Mucosa of rectum (tissue), 2 donors: ENCODE measurements around the gene RFTN1.

Experiments used
- H3K27ac ChIP-seq, 2 donors: one replicate each; pipeline ENCODE4 v1.7.0; 2013; ENCODE audit warnings: inconsistent platforms in 2 of 2, low read depth in 2 of 2, low read length in 2 of 2
- H3K27me3 ChIP-seq, 2 donors: one replicate each; pipeline ENCODE4 v1.7.0; 2013; ENCODE audit warnings: low read length in 2 of 2; ENCODE audit not compliant: control insufficient read depth in 2 of 2, insufficient read depth in 2 of 2
- H3K36me3 ChIP-seq, 2 donors: one replicate each; pipeline ENCODE4 v1.7.0; 2013; ENCODE audit warnings: low read length in 2 of 2; ENCODE audit not compliant: control insufficient read depth in 2 of 2, insufficient read depth in 2 of 2
- H3K4me1 ChIP-seq, 2 donors: one replicate each; pipeline ENCODE4 v1.7.0; 2013; ENCODE audit warnings: low read length in 2 of 2, mild to moderate bottlenecking in 1 of 2; ENCODE audit not compliant: control insufficient read depth in 2 of 2, insufficient read depth in 2 of 2
- H3K4me3 ChIP-seq, 2 donors: one replicate each; pipeline ENCODE4 v1.7.0; 2013; ENCODE audit warnings: low read length in 2 of 2
- H3K9ac ChIP-seq, 2 donors: one replicate each; pipeline ENCODE4 v1.7.0; 2013; ENCODE audit warnings: low read length in 2 of 2, low read depth in 1 of 2, mild to moderate bottlenecking in 1 of 2
- H3K9me3 ChIP-seq, 2 donors: one replicate each; pipeline ENCODE4 v1.7.0; 2013; ENCODE audit warnings: low read length in 2 of 2; ENCODE audit not compliant: control insufficient read depth in 2 of 2
- donor health status: healthy.
- donor health status: Normal muscosa, but diverticular disease.

RFTN1 gene

DNA sequence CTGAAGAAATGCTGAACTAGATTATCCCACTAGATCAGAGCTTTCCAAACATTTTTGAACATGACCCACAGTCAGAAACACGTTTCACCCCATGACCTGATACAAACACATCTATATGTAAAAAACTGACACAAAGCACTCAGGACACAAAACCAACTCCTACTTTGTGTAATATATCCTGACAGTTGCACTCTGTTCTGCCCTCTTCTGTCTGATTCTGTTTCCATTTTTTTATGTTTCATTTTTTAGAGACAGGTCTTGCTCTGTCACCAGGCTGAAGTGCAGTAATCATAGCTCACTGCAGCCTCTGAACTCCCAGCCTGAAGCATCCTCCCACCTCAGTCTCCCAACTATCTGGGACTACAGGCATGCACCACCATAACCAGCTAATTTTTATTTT, 15.8 kb upstream of the RFTN1 start:
- Histone ChIP-seq H3K27ac (no peak overlapping the region), H3K27me3 (no peaks in the 10 kb centered on the region), H3K4me3 (no peak overlapping the region), H3K9ac (no peak overlapping the region), H3K36me3 (no peaks in the 10 kb centered on the region), H3K4me1 (no peaks in the 10 kb centered on the region), H3K9me3 (no peaks in the 10 kb centered on the region)

DNA sequence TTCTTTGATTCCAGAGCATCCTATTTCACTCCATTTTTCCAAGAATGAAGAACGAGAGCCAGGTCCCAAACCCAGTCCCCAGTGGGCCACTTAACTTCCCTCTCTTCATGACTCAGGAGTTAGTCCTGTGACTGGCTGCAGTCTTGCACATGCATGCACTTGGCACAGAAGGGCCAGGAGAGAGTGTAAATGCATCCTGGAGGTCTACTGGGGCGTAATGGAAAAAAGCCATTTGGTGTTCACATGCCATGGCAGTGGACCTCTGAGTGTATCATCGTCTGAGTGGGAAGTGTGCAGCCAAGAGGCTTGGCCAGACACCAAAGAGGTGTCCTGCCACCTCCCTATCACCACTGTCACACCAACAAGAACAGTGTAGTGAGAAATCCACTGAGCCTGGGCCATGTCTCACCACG, 15.1 kb upstream of the RFTN1 start:
- Histone ChIP-seq H3K27ac (no peak overlapping the region), H3K4me1 (no peaks in the 10 kb centered on the region)

DNA sequence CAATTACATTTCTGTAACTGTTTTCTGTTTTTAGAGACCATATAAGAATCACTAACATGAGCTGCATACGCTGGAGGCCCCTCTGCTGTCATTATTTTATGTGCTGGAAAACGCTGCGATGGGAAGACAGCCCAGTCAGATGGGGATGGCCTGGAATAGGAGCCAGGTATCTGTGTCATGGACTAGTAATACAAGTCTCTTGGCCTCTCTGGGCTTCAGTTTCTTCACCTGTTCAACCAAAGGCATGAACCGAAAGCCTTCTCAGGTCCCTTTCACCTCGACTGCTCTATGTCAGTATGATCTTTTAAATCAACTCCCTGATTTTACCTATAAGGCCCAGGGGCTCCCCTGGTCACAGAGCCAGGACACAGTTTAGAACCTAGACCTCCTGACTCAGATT, 14.6 kb upstream of the RFTN1 start:
- Histone ChIP-seq H3K4me3 (no peak overlapping the region), H3K9me3 (no peaks in the 10 kb centered on the region), H3K9ac (no peak overlapping the region), H3K4me1 (no peaks in the 10 kb centered on the region), H3K27me3 (no peaks in the 10 kb centered on the region), H3K36me3 (no peaks in the 10 kb centered on the region), H3K27ac (no peak overlapping the region)

More for the DNA sequence above, 15.1 kb upstream of the RFTN1 start:
- no peaks in the 10 kb centered on the region for H3K36me3 ChIP-seq
- H3K27me3 ChIP-seq: no peaks in the 10 kb centered on the region
- no peak overlapping the region for H3K4me3 ChIP-seq
- no peaks in the 10 kb centered on the region for H3K9me3 ChIP-seq
- no peak overlapping the region for H3K9ac ChIP-seq

DNA sequence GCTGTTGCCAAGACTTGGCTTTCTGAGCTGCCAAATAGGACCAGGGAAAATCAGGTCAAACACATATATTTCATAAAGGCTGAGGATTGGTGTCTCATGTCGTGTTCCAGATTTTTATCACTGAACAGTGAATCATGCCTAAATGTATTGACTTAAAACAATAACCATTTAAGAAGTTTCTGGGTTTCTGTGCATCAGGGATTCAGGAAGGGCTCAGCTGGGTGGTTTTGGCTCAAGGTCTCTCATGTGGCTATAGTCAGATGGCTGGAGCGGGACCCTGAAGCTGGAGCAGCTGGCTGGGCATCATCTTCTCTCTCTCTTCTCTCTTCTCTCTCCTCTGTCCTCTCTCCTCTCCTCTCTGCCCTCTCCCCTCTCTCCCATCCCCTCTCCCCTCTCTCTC, 10.7 kb upstream of the RFTN1 start:
- Histone ChIP-seq H3K4me1 (peaks cover 0 to 4% of the 10 kb centered on the region in 2 donors), H3K27ac (no peak overlapping the region), H3K9ac (no peak overlapping the region), H3K9me3 (no peaks in the 10 kb centered on the region), H3K4me3 (no peak overlapping the region), H3K27me3 (no peaks in the 10 kb centered on the region), H3K36me3 (no peaks in the 10 kb centered on the region)

DNA sequence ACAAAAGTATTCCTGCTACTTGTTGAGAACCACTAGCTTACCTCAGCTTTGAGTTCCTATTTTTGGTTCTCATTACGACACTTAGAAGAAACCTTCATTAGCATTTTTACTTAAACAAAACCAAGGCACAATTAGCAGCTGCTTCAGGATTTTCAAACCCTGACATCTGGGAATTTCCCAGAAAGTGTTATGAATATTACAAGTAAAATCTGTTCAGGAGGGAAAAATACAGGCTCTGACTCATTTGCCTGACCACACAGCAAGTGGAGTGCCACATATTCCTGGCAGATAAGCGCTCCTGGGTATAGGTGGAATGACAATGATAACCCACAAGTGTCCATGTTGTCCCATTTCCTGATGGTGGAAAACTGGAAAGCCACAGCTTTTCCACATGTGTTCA, 10.3 kb upstream of the RFTN1 start:
- Histone ChIP-seq H3K9me3 (no peaks in the 10 kb centered on the region), H3K9ac (no peak overlapping the region), H3K36me3 (no peaks in the 10 kb centered on the region), H3K4me1 (peaks cover 0 to 4% of the 10 kb centered on the region in 2 donors), H3K4me3 (no peak overlapping the region), H3K27ac (no peak overlapping the region), H3K27me3 (no peaks in the 10 kb centered on the region)

DNA sequence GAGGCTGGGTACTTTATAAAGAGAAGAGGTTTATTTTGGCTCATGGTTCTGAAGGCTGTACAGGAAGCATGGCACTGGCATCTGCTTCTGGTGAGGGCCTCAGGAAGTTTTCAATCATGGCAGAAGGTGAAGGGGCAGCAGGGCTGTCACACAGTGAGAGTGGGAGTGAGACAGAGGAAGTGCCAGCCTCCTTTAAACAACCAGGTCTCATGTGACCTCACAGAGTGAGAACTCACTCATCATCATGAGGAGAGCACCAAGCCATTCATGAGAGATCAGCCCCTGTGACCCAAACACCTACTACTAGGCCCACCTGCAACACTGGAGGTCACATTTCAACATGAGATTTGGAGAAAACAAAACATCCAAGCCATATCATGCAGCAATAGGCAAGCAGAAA, 9.3 kb upstream of the RFTN1 start:
- Histone ChIP-seq H3K4me1 (peaks cover 0 to 4% of the 10 kb centered on the region in 2 donors), H3K9me3 (no peaks in the 10 kb centered on the region)

DNA sequence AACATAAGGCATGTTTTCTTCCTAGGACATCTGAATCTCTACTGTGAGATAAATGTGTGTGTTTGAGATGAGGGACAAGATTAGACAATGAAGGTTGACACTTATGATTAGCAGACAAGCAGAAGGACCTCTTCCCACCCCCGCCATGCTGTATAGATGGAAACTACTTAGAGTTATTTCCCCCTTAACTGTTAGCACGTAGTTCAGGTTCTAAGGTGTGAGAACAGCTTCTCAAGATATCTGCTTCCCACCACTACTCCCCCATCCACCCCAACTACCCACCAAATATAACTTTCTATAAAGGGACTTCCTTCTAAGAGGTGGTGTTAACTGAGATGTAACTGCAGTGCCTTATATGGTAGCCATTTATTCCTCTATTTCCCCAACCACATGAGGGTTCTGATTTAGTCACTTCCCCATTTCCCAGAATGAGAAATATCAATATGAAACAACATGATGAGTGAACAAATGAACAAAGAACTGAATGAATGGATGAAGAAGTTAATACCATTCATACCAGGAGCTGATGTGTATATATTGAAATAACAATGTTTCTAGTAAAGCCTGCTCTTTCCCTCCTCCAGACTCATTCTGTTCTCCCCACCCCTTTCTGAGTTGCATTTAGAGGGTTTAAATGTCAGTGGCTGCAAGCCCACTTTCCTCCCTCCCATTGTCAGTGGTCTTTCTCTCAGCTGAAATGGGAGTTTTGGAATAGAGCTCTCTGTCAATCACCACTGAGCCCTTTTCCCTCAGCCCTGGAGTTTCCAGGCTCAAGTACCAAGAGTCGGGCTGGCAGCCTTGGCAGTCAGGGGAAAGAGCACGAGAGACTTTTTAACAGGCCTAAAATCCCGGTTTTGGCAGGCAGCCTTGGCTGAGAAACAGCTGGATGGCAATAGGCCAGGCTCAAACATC, 7.7 kb upstream of the RFTN1 start:
- Histone ChIP-seq H3K4me3 (no peak overlapping the region), H3K27ac (no peak overlapping the region), H3K4me1 (peaks cover 0 to 8% of the 10 kb centered on the region in 2 donors), H3K9ac (no peak overlapping the region), H3K9me3 (no peaks in the 10 kb centered on the region), H3K36me3 (no peaks in the 10 kb centered on the region), H3K27me3 (no peaks in the 10 kb centered on the region)

More for the DNA sequence above, 9.3 kb upstream of the RFTN1 start:
- Histone ChIP-seq H3K27ac (no peak overlapping the region), H3K4me3 (no peak overlapping the region), H3K36me3 (no peaks in the 10 kb centered on the region), H3K27me3 (no peaks in the 10 kb centered on the region), H3K9ac (no peak overlapping the region)

DNA sequence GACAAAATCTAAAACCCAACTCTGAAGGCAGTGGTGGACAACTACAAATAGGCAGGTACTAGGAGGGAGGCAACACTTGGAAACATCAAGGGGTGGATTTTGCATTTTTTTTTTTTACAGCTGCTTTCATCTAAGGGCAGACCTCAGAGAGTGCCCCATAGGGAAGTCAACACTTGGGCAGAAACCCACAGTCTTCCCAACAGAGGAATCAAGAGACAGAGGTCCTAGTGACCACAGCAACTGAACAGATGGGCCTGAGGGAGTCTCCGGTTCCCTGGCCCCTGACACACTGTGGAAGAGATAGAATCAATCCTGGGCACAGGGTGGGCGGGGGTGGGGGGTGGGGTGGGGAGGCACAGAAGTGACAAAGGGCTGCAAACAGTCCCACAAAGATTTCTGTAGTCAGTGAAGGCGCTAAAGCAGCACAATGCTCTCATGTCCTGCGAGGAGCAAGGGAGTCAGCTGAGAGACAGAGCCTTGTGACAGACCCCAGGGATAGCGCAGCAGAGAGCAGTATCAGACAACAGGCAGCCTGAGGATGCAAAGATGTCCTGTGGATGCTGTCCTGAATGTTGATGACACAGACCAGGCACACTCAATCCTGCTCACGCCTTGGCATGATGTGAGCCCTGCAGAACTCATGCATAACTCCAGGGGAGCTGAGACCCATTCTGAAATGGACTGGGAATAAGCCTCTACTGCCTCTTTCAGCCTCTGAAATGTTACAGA, 6.9 kb upstream of the RFTN1 start:
- Histone ChIP-seq H3K27ac (no peak overlapping the region), H3K9me3 (no peaks in the 10 kb centered on the region), H3K4me3 (no peak overlapping the region), H3K27me3 (no peaks in the 10 kb centered on the region), H3K9ac (no peak overlapping the region), H3K4me1 (peaks cover 0 to 8% of the 10 kb centered on the region in 2 donors), H3K36me3 (no peaks in the 10 kb centered on the region)

DNA sequence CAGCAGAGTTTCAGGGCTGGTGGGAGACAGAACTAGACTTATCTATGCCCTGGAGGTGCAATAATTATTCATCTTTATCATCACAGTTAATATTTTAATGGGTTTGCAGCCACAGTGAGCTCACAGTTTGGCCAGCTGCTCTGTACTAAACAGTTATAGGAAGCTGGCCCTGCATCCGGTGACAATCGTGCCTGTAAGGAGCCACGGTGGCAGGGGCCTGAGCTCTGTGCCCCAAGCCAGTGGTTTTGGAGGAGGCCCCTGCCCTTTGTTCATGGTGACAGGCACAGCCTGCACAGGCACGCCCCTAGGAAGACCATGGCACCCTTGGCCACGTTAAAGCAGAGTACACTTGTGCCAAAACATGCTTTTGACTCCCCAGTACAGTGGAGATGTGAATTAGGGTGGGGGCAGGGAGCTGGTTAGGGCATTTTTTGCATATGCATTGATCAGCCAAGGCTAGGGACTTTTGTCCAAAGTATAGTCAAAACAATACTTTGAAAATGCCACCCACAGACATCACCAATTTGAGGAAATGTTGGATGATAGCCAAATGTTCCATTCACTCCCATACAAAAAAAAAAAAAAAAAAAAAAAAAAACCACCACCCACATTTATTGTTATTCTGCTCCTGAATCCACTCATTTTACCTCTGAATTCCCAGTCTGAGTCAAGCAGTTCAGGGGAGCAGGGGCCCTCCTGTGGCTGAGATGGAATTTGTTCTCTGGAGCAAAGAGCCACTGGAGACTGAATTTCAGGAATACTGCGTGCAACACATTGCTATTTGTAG, 3.4 kb upstream of the RFTN1 start:
- Histone ChIP-seq H3K36me3 (no peaks in the 10 kb centered on the region), H3K9ac (no peak overlapping the region), H3K27ac (peak overlapping the region in 1 of 2 donors; percentile 32), H3K4me1 (peaks cover 5 to 13% of the 10 kb centered on the region in 2 donors), H3K27me3 (peaks cover 8 to 15% of the 10 kb centered on the region in 2 donors), H3K4me3 (no peak overlapping the region), H3K9me3 (no peaks in the 10 kb centered on the region)
